Activated CD4-positive, alpha-beta T cell treated with anti-CD3 and anti-CD28 coated beads for 24 hours (primary cell): ENCODE data around the gene ARHGEF16.

Experiments
- DNase-seq, 2 donors: peaks; one replicate each; pipeline ENCODE4 v3.0.0-alpha.2; 2020; ENCODE audit warnings: low read depth in 2 of 2

Gene ARHGEF16

DNA sequence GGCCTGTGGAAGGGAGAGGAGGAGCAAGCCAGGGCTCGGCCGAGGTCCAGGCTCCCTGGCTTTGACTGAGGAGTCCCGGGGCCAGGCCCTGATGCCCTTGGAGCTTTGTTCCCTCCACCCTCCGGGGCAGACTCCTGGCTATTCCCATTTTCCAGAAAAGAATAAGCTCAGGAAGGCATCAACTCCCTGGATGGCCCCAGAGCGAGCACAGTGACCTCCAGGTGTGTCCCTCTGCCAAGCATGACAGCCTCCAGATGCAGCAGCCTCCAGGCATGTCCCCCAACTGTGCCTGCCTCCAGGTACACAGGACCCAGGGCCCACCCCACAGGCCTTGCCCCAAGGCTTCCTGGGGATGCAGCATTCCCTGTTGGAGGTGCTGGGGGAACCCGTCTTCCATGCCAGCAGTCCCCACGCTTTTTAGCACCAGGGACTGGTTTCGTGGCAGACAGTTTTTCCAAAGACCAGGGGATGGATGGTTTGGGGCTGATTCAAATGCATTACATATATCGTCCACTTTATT is 15.7 kb upstream of the ARHGEF16 start:
- DNase-seq, result no peak

DNA sequence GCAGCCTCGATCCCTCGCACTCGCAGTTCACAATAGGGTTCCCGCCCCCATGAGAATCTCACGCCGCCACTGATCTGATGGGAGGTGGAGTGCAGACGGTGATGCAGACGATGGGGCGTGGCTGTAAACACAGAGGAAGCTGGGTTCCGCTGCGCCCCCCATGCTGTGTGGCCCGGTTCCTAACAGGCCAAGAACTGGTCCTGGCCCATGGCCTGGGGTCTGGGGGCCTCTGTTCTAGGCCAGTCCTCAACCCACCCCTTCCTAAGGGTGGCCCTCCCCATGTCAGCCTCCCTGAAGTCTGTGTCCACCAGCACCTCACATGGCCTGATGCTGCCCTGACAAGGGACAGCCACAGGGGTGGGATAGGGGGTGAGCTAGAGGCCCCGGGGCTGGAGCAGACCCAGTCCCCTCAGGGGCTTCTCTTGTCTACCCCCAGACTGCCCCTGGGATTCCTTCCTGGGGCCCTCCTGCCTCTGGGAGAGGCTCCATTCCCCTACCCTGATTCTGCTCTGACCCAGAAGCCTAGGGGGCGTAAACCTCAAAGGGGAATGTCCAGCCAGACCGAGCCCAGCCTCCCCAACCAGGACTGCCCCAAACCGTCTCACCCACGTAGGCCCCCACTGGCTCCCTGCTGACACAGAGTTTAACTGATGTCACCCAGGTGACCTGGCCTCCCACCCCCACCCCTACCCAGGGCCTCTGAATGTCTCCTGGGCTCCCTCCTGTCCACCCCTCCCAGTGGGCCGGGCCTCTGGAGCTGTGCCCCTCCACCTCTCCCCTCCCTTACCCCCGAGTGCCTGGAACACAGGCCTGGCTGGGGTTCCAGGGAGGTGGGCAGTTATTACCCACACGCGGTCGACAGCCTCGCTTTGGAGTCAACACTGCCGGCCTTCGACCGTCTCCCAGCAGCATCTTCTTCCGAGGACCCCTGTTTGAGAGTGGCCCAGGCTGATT is 14.8 kb upstream of the ARHGEF16 start:
- DNase-seq, result no peak

DNA sequence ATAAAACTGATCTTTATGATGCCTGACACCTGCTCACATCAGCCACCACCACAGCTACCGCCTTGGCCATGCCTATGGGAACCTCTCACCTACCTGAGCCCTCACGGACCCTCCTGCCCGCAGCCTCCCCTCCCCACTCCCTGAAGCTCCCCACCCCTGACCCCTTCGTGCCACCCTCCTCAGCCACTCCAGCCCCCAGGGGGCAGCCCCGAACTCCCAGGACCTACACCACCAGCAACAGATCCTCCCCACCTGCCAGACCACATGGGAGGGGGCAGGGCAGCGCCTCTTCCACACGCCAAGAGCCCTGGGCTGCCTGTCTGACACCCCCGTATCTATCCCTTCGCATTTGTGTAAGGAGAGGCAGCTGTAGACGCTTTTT is 14.2 kb upstream of the ARHGEF16 start:
- no peak for DNase-seq

DNA sequence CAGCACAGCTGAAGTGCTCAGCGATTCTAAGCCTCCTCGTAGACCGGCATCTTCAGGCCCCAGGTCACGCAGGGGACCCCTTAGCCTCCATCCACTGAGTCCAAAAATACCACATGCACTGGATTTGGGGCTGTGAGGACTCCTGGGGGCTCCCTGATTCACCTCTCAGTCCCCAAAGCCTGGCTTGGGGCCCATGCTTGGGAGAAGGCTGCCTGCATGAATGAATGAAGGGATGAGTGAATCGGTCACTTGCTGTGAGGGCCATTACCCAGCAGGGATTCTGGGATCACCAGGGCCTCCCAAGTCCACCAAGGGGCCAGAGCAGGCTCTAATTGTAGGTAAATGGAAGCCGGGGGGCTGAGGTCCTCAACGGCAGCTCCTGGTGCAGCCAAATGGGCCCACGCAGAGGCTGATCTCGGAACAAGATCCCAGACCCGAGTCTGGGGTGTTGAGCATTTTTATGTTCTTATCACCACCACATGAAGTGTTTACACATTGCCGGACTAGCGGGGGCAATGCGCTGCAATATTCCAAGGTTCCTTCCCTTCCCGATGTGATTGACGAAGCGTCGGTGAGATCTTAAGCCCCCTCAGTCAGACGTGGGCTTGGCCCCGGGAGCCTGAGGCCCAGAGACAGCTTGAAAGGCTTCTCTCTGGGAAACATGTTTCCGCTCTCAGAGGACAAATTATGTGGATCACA is 13.6 kb upstream of the ARHGEF16 start:
- DNase-seq, result no peak

GRCh38 chr1:3441410-3441847 is 13.0 kb upstream of the ARHGEF16 start:
- no peak for DNase-seq

- no peak for DNase-seq
Observed at GRCh38 chr1:3441880-3442279, 12.6 kb upstream of the ARHGEF16 start.

DNA sequence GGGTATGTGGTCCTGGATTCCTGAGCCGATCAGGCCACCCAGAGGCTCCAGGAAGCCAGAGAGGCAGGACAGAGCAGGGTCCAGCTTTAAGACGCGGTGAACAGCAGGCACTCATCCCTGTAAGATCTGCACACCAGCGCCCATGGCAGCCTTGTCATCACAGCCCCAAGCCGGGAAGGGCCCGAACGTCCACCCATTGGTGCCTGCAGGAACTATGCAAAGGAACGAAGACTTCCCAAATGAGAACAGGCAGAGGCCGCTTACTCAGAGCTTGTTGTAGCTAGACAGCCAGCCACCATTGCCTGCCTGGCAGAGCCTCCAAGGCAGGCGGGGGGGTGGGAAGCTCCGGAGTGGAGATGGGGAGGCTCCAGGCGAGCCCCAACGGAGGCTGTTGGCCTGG is 12.1 kb upstream of the ARHGEF16 start:
- no peak for DNase-seq

DNA sequence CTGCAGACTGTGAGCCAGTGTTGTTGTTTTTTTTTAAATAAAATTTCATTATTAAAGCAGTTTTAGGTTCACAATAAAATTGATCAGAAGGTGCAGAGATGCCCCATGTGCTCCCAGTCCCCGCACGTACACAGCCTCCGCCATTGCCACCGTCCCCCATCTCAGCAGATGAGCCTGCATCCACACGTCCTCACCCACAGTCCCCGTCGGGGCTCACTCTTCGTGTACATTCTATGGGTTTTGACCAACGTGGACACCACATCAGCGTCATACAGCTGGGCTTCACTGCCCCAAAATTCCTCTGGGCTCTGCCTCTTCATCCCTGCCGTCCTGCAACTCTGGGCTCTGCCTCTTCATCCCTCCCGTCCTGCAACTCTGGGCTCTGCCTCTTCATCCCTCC is 11.6 kb upstream of the ARHGEF16 start:
- no peak for DNase-seq

DNA sequence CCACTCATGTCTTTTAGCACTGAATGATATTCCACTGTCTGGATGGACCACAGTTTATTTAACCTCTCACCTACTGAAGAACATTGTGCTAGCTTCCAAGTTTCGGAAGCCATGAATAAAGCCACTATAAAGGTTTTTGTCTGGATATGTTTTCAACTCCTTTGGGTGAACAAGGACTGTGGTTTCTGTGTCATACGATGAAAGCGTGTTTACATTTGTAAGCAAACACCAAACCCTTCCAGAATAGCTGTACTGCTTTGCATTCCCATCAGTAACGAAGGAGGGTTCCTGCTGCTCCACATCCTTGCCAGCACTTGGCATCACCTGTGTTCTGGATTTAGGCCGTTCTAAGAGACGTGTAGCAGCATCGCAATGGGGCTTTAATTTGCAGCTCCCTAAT is 10.7 kb upstream of the ARHGEF16 start:
- no peak for DNase-seq

GRCh38 chr1:3444298-3444697 is 10.2 kb upstream of the ARHGEF16 start:
- no peak for DNase-seq

DNA sequence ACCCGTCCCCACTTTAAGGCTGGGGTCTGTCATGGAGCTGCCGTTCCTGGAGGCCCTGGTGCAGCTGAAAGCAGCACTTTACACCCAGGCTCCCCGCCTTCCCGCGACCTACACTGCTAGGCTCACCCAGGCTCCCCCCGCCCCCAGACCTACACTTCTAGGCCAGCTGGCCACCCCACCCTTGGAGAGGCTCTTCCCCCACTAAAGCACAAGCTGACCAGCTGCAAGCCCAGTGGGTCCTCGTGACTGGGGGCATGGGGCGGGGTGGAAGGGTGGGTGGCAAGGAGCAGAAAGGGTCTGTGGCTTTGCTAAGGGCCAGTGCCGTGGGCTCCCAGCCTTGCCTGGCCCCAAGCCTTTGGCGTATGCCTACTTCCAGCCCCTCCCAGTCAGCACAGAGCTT is 9.7 kb upstream of the ARHGEF16 start:
- DNase-seq, result no peak

DNA sequence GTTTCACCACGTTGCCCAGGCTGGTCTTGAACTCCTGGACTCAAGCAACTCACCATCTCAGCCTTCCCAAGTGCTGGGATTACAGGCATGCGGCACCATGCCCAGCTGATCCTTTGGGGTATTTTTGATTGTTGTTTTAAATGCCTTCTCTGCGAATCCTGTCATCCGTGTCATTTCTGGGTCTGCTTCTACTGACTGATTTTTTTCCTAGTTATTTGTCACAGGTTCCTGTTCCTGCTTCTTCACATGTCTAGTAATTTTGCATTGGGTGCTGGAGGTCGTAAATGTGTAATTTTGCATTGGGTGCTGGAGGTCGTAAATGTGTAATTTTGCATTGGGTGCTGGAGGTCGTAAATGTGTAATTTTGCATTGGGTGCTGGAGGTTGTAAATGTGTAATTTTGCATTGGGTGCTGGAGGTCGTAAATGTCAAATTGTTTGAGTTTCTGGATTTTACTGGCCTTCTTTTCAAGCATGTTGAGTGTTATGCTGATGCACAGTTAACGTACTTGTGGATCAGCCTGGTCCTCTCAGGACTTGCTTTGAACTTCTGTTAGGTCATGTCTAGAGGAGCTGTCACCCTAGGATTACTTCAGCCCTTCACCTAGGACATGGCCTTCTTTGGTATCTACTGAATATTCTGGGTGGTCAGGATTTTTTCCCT is 4.1 kb upstream of the ARHGEF16 start:
- no peak for DNase-seq

DNA sequence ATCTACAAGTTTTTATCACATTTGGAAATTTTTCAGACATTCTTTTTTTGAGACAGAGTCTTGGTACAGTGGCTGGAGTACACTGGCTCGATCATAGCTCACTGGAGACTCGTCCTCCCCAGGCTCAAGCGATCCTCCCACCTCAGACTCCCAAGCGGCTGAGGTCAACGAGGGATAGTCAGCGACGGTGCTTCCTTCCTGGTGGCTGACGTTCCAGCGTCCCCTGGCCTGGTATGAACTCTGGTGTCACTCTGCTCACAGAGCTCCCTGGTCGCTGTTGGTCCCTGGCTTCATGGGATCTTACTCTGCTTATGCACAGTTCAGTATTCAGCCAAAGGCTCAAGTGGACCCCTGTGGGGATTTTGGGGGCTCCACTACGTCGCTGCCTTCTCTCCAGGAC is 3.5 kb upstream of the ARHGEF16 start:
- DNase-seq, result no peak

GRCh38 chr1:3451994-3452865 is 2.2 kb upstream of the ARHGEF16 start:
- no peak for DNase-seq

DNA sequence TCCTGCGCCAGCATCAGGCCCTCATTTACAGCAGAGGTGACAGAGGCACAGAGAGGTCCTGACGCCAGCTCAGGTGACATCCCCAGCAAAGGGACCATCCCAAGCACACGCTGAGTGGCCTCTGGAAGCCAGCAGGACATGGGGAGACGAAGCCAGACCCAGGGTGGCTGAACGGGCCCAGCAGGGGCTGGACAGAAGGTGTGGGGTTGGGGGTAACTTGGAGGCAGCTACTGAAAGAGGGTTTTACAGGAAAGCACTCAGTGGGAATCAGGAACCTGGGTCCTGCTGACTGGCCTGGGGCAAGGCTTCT is 1.6 kb upstream of the ARHGEF16 start:
- no peak for DNase-seq

DNA sequence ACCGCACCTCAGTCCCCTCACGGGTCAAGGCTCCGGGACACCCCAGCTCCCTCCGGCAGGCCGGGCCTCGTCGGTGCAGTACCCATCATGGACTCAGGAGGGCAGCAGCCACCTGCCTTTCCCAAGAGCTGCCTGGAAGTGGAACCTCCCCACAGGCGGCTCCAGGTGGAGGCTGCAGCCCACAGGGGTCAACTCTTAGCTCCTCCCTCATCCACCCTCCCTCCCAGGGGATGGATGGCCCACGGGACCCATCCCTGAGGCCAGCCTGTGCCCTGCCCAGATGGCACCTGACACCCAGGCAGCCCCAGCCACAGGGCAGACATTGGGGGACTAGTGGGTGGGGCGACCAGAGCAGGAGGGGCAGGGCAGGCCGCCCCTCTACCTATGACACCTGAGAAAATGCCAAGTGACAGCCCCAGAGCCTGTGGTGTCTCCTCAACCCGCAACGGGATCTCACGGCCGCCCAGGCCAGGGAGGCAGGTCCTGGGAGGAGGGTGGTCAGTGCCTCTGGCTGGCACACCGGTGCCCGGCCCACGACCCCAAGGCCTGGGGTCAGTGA is 1.2 kb upstream of the ARHGEF16 start:
- DNase-seq, result peak; percentile 55 to 62

DNA sequence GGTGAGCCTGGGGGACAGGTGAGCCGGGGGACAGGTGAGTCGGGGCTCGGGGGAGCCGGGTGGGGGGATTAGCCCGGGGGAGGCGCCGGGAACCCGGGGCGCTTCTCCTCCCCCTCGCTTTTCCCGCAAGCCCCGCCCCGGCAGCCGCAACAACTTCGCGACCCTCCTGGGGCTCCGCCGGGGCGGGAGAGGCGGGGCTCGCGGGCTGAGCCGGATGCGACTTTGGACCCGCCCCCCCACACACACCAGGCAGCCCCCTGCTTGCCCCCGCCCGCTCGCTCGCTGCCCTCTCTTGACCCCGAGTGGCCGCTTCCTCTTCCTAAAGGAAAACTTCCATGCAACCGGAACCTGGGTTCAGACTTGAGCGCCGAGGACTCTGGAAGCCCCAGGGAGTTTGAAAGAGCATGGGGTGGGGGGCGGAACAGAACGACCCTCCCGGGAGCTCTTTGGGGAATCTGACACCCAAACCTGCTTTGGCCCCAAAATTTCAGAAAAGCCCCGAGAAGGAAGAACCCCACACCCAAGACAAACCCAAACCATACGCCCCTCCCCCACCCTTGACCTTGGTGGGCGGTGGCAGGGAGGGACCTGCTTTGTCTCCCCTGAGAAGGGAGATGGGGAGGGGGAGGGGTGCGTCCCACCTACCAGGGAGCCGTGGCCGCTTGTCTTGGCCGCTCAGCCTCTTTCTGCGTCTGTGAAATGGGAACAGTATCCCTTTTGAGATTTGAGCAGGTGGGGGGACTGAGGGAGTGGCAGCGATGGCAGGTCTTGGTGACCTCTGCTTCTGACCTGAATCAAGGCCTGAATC is 550 bp downstream of the ARHGEF16 start:
- DNase-seq, result no peak

- DNase-seq, result no peak
Observed at GRCh38 chr1:3455670-3456448, 1.4 kb downstream of the ARHGEF16 start.

DNA sequence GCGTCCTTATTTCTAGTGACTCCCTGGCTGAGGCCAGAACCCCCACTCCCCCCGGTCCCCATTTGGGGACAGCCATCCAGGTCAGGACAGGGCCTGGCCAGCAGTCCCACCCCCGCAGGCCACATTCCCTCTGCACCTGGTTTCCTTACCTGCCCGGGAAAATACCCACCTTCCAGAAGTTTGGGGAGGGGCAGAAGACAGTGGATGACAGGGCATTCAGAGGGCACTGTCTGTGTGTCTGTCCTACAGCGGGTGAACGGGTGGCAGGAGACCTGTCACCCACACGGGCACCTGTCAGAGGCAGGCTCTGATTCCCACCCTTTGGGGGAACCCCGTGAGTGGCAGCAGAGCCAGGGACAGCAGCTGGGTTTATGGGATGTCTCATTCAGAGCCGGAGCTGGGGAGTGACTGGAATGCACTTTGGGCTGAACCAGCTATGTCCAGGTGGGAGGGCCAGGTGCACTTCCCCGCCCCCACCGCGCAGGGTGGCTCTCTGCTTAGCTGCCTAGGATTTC is 2.0 kb downstream of the ARHGEF16 start:
- no peak for DNase-seq
